Pancreas (tissue), 10 donors: ENCODE measurements around the gene GRIP1. TPM values are rescaled to one million over a fixed set of nuclear protein-coding genes. Genes with fewer than 3 reads are reported as not detected.

Experiments
- ATAC-seq, 4 donors: fragments of 200-7000 bp; cut with Tn5 transposase; one replicate each; pipeline versions ENCODE4 v1.8.0 to v1.9.1; 2020; ENCODE audit warnings: mild to moderate bottlenecking in 4 of 4, moderate library complexity in 4 of 4
- DNase-seq, 6 donors: peaks; one replicate each; pipeline ENCODE4 v3.0.0-alpha.2; 2020
- FAIRE-seq: peaks from 2 replicates; lab custom pipeline; 2012; peaks lifted over from hg19 to GRCh38; lab: Jason Lieb, UNC
- H3K27ac ChIP-seq, 4 donors: fragments of 200-600 bp; sonication (generic); 1 replicate in 3 of 4; 2 replicates in 1 of 4; pipeline versions ENCODE4 v1.5.0 to v1.8.0; 2020
- H3K27me3 ChIP-seq, 4 donors: fragments of 200-600 bp; one replicate each; pipeline ENCODE4 v1.8.0; 2021
- H3K36me3 ChIP-seq, 3 donors: fragments of 200-600 bp; sonication (generic) in 1 of 3; one replicate each; pipeline versions ENCODE4 v1.5.0 to v1.8.0; 2020 to 2021
- H3K4me1 ChIP-seq, 3 donors: fragments of 200-600 bp; one replicate each; pipeline ENCODE4 v1.8.0; 2021
- H3K4me3 ChIP-seq, 4 donors: fragments of 200-600 bp; sonication (generic) in 2 of 4; one replicate each; pipeline versions ENCODE4 v1.5.0 to v1.8.0; 2020 to 2021
- H3K9me3 ChIP-seq, 4 donors: fragments of 200-600 bp; one replicate each; pipeline ENCODE4 v1.8.0; 2021
- WGBS, 2 donors: extraction: QIAGEN DNeasy Blood & Tissue Kit; methylation state at CpG; one replicate each; pipeline ENCODE4 v1.1.7; 2013; 5-methylcytosine and 5-hydroxymethylcytosine counted together
- intact Hi-C, 3 donors: fragments of 100-400 bp; cut with DNase I; formaldehyde crosslinking; loops; one replicate each; pipeline versions ENCODE4 v1.11.1 to v1.14.2; 2022
- polyA plus RNA-seq, 2 donors: library from polyadenylated mRNA; stranded (reverse); fragments of 200-250 nt; gene quantifications; one replicate each; pipeline ENCODE4 v1.2.3, GENCODE V29; 2013
- total RNA-seq, 6 donors: library from RNA; stranded (reverse); fragmentation: NEBNext Ultra II Directional in 4 of 6; extraction: Animal tissue kit (Norgen Biotek cat#: 25700) in 4 of 6; gene quantifications; one replicate each; pipeline versions ENCODE4 v1.2.1 to v1.2.4, GENCODE V29; 2021 to 2023
- TF ChIP-seq, protein P1 (sequence below), 4 donors: fragments of 200-600 bp; sonication (generic) in 3 of 4; IDR thresholded peaks; one replicate each; pipeline versions ENCODE4 v1.5.0 to v1.8.0; 2021; ENCODE audit warnings: antibody characterized with exemption in 4 of 4
- donor health status: healthy with polysubstance abuse.
- donor health status: DM: no; HTN: no; CAD: no; lungs with moderate emphysema.
- donor health status: DM: no; HTN: no; CAD: no.
- donor health status: control.
- donor health status: control.
- donor health status: Bipolar disorder and iron deficiency.
- donor health status: DM: yes; HTN: yes; CAD: no.
- donor health status: DM: no; HTN: no; CAD: no.
- donor health status: DM: no; HTN: no; CAD: no.
- donor health status: DM: yes; HTN: yes; CAD: no.

The GRIP1 gene
- total and polyA plus RNA-seq, 8 donors = 0.89 to 6.8 (median 4.7) TPM

DNA sequence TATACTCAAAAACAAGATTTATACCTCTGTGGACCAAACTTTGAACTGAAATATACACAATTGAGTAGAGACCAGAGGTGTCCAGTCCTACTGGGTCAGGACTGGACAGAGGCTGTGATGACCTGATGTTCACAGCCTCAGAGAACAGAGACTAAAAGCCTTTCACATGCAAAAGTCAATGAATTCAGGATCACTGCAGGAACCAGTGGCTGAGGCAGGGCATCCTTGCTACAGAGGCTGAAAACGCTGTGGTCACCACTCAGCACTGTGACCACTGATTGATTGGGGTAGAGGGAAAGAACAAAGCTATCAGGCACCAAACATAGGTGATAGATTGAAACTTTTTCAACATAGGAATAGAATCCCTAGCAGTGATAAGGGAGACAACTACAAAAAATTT, 25.1 kb downstream of the GRIP1 start:
- Histone ChIP-seq H3K4me1 (no peaks in the 10 kb centered on the region), H3K4me3 (no peak overlapping the region), H3K27me3 (no peaks in the 10 kb centered on the region), H3K9me3 (no peaks in the 10 kb centered on the region), H3K36me3 (no peaks in the 10 kb centered on the region), H3K27ac (no peak overlapping the region)
- 86 to 100% methylated on average over 1 of the region's 1 CpG for WGBS, 2 donors
- intact Hi-C loops = no loop called here
- ATAC-seq (no peak), DNase-seq (no peak), FAIRE-seq (no peak)
- TF ChIP-seq, protein P1, sequence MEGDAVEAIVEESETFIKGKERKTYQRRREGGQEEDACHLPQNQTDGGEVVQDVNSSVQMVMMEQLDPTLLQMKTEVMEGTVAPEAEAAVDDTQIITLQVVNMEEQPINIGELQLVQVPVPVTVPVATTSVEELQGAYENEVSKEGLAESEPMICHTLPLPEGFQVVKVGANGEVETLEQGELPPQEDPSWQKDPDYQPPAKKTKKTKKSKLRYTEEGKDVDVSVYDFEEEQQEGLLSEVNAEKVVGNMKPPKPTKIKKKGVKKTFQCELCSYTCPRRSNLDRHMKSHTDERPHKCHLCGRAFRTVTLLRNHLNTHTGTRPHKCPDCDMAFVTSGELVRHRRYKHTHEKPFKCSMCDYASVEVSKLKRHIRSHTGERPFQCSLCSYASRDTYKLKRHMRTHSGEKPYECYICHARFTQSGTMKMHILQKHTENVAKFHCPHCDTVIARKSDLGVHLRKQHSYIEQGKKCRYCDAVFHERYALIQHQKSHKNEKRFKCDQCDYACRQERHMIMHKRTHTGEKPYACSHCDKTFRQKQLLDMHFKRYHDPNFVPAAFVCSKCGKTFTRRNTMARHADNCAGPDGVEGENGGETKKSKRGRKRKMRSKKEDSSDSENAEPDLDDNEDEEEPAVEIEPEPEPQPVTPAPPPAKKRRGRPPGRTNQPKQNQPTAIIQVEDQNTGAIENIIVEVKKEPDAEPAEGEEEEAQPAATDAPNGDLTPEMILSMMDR (IDR thresholded peaks at IDR 0.05) = no peak

DNA sequence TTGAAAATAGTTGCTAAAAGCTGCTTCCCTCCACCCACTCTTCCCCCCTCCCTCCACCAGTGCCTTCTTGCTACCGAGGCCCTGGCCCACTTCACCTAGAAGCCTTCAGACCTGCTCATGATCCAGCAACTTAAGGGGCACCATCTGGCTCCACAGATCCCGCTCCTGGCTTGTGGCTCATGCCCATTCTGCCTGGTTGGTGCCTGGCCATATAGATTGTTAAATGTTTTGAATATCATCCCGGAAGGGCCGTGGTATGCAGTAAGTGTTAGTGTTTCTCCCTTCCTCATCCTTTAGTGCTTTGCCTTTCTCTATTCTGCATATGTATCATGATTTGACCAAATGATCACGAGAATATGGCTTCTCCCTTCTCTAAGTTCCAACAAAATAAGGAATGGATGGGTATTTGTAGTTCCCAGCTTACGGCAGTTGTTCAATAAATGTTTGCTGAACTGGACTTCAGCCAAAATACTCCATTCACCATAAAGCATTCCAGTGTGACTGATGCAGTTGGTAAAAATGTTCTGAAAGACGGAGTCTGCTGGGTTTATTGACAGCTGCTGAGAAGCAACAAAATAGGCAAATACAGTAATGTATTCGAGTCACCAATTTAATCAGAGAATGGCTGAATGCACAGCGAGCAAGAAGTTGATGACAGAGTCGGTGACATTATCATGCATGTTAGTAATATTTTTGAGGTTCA, 30.7 kb downstream of the GRIP1 start:
- no peak overlapping the region for H3K27ac ChIP-seq
- no peak for FAIRE-seq

DNA sequence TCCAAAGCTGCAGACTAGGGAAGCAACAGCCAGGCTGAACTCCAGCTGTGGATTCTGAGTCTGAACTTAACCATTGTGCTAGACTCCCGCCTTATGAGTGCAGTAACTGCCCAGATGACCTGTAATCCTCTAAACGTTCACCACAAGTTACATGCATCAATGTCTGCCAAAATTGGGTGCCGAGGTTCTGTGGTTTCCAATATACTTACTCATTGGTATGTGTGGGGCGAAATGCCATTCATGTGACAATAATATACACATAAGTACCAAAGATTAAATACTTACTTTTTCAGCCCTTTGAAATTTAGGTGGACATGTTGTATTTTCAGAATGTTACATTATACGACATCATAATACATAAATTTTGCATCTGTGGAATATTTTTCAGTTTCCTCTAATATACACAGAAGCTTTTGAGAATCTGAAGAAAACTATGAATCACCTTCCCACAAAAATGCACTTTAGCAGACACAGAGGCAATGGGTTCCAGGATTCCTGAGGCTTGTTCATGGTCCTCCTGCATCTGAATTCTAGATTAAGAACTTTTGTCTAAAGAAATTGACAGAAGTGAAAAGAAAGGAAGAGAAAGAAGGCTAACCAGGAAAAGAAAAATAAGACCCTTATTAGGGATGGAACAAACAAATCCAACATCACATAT, 31.7 kb downstream of the GRIP1 start:
- FAIRE-seq (no peak), ATAC-seq (peak in 1 of 4 donors; percentile 58), DNase-seq (no peak)
- TF ChIP-seq, protein P1 (IDR thresholded peaks at IDR 0.05) = no peak
- Histone ChIP-seq H3K4me3 (no peak overlapping the region), H3K9me3 (no peaks in the 10 kb centered on the region), H3K27ac (no peak overlapping the region), H3K36me3 (no peaks in the 10 kb centered on the region), H3K27me3 (no peaks in the 10 kb centered on the region), H3K4me1 (no peaks in the 10 kb centered on the region)
- WGBS, 2 donors = 87 to 89% methylated on average over 5 of the region's 5 CpGs
- intact Hi-C loops = no loop called here

More for the DNA sequence above, 30.7 kb downstream of the GRIP1 start:
- 63 to 68% methylated on average over 10 of the region's 10 CpGs for WGBS, 2 donors
- Histone ChIP-seq H3K9me3 (no peaks in the 10 kb centered on the region), H3K36me3 (no peaks in the 10 kb centered on the region), H3K27me3 (no peaks in the 10 kb centered on the region), H3K4me3 (no peak overlapping the region), H3K4me1 (no peaks in the 10 kb centered on the region)
- TF ChIP-seq, protein P1 (IDR thresholded peaks at IDR 0.05) = no peak
- intact Hi-C loops = no loop called here
- DNase-seq (no peak), ATAC-seq (no peak)

DNA sequence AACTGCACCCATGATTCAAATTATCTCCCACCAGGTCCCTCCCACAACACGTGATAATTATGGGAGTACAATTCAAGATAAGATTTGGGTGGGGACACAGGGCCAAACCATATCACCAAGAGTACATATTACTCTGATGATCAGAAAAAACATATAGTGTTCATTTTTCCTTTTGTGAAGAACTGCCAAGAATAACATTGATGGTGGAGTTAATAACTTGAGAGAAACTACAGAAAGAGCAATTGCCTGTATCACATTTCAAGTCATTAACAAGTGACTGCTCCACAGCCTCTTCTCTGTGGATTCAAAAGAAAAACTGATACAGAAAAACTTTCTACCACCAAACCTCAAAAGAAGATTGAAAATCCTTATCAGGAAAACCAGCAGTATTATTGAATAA, 34.7 kb downstream of the GRIP1 start:
- no peaks in the 10 kb centered on the region for H3K27me3 ChIP-seq
- intact Hi-C loops = no loop called here
- H3K9me3 ChIP-seq = no peaks in the 10 kb centered on the region
- H3K4me1 ChIP-seq = no peaks in the 10 kb centered on the region
- H3K27ac ChIP-seq = no peak overlapping the region
- H3K36me3 ChIP-seq = no peaks in the 10 kb centered on the region
- no peak overlapping the region for H3K4me3 ChIP-seq
- ATAC-seq (no peak), DNase-seq (no peak), FAIRE-seq (no peak)
- WGBS, 2 donors = 36 to 48% methylated on average over 1 of the region's 1 CpG
- TF ChIP-seq, protein P1 (IDR thresholded peaks at IDR 0.05) = no peak
